Activated naive CD8-positive, alpha-beta T cell (primary cell): ENCODE data around the gene ILF3.

Experiments used
- H3K27ac Mint-ChIP-seq: one replicate; pipeline ENCODE4 v1.8.0; 2021; ENCODE audit warnings: mixed read lengths
- H3K27me3 Mint-ChIP-seq: one replicate; pipeline ENCODE4 v1.8.0; 2021; ENCODE audit warnings: mixed read lengths
- H3K36me3 Mint-ChIP-seq: one replicate; pipeline ENCODE4 v1.8.0; 2021; ENCODE audit warnings: mixed read lengths
- H3K4me1 Mint-ChIP-seq: one replicate; pipeline ENCODE4 v1.8.0; 2021; ENCODE audit warnings: low read depth, mixed read lengths
- H3K4me3 Mint-ChIP-seq: one replicate; pipeline ENCODE4 v1.8.0; 2021; ENCODE audit warnings: mild to moderate bottlenecking, mixed read lengths
- H3K9me3 Mint-ChIP-seq: one replicate; pipeline ENCODE4 v1.8.0; 2021; ENCODE audit warnings: low read depth, mixed read lengths

The ILF3 gene

DNA sequence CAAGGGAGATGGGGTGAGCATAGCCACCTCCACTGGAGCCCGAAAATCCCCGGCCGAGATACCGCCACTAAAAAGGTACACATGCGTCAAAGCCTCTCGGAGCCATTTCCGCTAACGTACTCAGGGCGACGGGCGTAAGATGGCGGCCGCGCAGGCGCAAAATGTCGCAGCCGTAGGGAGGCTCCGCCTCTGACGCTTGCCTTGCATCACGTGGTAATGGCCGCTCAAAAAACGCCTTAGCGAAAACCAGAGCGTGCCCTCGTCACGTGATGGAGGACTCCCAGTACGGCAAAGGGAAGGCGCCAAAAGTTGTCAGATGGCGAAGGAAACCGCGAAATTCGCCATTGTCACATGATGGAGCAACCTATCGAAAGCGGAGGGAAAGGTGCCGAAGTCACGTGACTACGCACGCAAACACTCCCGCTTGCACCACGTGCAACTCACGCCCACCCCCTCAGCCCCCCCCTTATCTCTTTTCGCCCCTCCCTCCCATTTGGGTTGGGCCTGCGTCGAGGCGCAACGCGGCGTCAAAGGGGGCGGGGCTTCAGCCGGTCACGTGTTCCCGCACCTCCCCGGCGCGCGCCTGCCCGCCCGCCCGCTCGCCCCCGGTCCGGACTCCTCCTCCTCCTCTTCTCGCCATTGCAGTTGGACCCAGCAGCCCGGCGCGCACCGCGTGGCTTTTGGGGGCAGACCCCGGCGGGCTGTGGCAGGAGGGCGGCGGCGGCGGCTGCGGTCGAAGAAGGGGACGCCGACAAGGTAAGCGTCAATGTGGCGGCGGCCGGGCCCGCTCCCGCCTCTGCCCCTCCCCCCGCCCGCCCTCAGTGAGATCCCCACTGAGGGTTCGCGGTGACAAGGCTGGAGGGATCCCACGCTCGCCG lies at the start of gene ILF3:
Gene ILF3 (plus strand): TSS at position 615 of the 878 bp plus-strand sequence. CDS start 16,260 bp downstream, outside the sequence.
- Mint-ChIP-seq H3K4me3 (peak within 1 kb of the TSS; percentile 98), H3K36me3 (peaks cover 10% of the 10 kb centered on the region), H3K27ac (peak within 1 kb of the TSS; percentile 97), H3K27me3 (no peaks in the 10 kb centered on the region), H3K9me3 (no peaks in the 10 kb centered on the region), H3K4me1 (peaks cover 39% of the 10 kb centered on the region)

DNA sequence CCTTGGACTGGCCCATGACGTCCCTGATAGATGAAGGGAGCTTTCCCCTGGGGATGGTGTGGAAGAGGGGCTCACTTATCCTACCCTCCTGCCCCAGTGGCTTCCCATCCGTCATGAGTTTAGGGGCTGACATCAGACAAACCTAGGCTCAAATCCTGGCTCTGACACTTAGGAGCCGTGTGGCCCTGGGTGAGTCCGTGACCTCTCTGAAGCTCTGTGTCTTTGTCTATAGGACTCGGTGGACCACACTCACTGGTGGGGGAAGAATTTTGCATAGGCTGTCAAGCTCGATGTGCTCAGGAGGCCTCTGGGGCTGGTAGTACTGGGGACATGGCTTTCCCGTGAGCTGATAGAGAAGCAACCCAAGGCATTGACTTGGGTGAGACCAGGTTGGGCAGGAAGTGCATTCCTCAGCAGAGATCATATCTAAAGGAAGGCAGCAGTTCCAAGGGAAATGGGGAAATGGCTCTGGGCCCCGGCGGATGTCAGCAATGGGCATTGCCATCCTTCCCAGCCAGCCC lies 49.6 kb upstream of the ILF3 start:
- Mint-ChIP-seq H3K4me1 (peaks cover 28% of the 10 kb centered on the region), H3K27ac (peak overlapping the region; percentile 99), H3K36me3 (no peaks in the 10 kb centered on the region), H3K27me3 (no peaks in the 10 kb centered on the region), H3K4me3 (peak overlapping the region; percentile 97), H3K9me3 (no peaks in the 10 kb centered on the region)

DNA sequence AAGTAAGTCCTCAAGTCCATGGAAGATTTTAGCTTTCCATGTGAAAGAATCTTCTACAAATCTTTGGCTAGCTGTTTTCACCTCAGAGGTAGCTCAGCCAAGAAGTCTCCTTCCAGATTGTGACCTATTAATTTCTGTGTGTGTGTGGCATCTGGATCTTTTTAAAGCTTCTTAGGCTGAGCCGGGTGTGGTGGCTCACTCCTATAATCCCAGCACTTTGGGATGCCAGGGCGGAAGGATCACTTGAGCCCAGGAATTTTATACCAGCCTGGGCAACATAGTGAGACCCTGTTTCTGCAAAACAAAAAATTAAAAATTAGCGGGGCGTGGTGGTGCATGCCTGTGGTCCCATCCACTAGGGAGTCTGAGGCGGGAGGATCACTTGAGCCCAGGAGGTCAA lies 42.2 kb upstream of the ILF3 start:
- H3K36me3 Mint-ChIP-seq = no peaks in the 10 kb centered on the region
- no peaks in the 10 kb centered on the region for H3K9me3 Mint-ChIP-seq
- no peaks in the 10 kb centered on the region for H3K27me3 Mint-ChIP-seq
- H3K27ac Mint-ChIP-seq = no peak overlapping the region
- peaks cover 38% of the 10 kb centered on the region for H3K4me1 Mint-ChIP-seq
- H3K4me3 Mint-ChIP-seq = no peak overlapping the region

DNA sequence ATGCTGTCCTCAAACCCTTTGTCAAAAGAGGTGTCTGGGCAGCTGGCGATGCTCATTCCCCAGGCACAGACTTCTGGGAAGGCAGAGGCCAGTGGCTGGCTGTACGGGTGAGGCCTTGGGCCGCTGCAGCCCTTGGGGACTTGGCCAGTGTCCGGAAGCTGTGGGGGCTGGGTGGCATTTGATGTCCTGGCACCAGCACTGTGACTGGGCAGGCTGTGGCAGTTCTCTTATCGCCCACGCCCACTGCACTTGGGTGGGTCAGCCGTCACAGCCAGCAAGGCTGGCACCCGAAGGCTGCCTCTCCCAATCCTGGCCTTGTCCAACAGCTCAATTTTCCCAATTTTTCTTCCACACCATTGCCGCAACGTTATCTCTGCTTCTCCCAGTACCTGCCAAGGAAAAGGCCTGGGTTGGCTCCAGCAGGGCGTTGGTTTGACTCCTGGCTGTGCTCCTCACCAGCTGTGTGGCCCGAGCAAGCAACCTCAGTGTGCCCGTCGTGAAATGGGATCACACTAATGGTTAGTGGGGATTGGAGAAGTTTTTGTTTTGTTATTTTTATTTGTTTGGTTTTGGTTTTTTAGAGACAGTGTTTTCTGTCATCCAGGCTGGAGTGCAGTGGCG lies 41.5 kb upstream of the ILF3 start:
- peaks cover under 1% of the 10 kb centered on the region for H3K36me3 Mint-ChIP-seq
- peak overlapping the region; percentile 41 for H3K27ac Mint-ChIP-seq
- no peaks in the 10 kb centered on the region for H3K27me3 Mint-ChIP-seq

DNA sequence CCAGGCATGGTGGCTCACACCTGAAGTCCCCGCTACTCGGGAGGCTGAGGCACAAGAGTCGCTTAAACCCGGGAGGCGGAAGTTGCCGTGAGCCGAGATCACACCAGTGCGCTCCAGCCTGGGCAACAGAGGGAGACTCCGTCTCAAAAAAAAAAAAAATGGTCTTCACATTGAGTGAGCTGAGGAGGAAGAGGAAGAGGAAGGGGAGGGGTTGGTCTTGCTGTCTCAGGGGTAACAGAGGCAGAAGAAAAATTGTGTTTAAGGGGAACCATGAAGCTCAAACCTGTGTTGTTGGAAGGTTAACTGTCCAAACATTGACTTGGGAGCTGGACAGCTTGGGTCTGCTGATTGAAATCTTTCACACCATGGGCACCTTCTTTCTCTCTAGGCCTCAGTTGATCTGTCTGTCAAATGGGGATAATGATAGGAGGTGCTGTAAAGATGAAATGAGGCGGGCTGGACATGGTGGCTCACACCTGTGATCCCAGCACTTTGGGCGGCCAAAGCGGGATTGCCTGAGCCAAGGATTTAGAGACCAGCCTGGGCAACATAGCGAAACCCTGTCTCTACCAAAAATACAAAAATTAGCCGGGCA lies 38.6 kb upstream of the ILF3 start:
- Mint-ChIP-seq H3K27ac (peak overlapping the region; percentile 70), H3K9me3 (no peaks in the 10 kb centered on the region), H3K4me1 (peaks cover 48% of the 10 kb centered on the region), H3K27me3 (no peaks in the 10 kb centered on the region), H3K4me3 (no peak overlapping the region), H3K36me3 (peaks cover 3% of the 10 kb centered on the region)

More for the DNA sequence above, 41.5 kb upstream of the ILF3 start:
- H3K4me1 Mint-ChIP-seq = peaks cover 39% of the 10 kb centered on the region
- no peaks in the 10 kb centered on the region for H3K9me3 Mint-ChIP-seq
- H3K4me3 Mint-ChIP-seq = no peak overlapping the region

DNA sequence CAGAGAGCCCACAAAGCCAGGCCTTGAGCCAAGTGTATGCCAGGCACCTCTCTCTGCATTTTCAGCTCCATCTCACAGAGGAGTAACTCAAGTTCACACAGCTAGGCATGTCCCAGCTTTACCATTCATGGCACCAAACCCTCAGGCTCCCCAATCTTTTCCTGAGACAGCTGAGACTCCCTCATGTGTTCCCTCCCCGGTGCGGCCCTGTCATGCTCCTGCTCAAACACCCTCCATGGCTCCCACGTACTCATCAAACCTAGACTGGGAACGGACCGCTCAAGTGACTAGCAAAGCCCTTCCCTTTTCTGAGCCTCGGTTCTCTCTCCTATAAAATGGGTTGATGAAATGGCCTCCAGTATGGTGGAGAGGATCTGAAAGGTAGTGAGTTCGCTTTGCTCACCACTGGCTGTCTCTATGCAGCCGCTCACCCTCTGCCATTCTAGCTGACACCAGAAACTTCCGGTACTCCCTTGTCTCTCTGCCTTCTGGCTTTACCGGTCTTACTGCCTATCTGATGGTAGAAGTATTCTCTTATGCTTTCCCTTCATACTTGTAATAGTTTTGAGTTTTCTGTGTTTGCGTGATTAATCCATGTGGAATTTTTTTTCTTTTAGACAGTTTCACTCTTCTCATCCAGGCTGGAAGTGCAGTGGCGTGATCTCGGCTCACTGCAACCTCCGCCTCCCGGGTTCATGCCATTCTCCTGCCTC lies 36.6 kb upstream of the ILF3 start:
- H3K4me1 Mint-ChIP-seq = peaks cover 53% of the 10 kb centered on the region
- H3K27me3 Mint-ChIP-seq = no peaks in the 10 kb centered on the region
- peaks cover 3% of the 10 kb centered on the region for H3K36me3 Mint-ChIP-seq
- H3K4me3 Mint-ChIP-seq = no peak overlapping the region
- H3K27ac Mint-ChIP-seq = peak overlapping the region; percentile 79
- no peaks in the 10 kb centered on the region for H3K9me3 Mint-ChIP-seq

DNA sequence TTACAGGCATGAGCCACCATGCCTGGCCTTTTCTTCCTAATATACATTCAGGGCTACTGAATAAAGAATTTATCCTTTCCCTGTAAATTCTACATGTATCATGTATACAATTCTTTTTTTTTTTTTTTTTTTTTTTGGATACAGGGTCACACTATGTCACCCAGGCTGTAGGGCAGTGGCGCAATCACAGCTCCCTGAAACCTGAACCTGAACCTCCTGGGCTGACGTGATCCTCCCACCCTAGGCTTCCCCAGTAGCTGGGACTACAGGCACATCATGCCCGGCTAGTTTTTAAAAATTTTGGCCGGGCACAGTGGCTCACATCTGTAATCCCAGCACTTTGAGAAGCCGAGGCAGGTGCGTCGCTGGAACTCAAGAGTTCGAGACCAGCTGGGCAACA lies 35.3 kb upstream of the ILF3 start:
- Mint-ChIP-seq H3K4me3 (no peak overlapping the region), H3K4me1 (peaks cover 51% of the 10 kb centered on the region), H3K27me3 (no peaks in the 10 kb centered on the region), H3K36me3 (peaks cover 3% of the 10 kb centered on the region), H3K27ac (no peak overlapping the region), H3K9me3 (no peaks in the 10 kb centered on the region)

DNA sequence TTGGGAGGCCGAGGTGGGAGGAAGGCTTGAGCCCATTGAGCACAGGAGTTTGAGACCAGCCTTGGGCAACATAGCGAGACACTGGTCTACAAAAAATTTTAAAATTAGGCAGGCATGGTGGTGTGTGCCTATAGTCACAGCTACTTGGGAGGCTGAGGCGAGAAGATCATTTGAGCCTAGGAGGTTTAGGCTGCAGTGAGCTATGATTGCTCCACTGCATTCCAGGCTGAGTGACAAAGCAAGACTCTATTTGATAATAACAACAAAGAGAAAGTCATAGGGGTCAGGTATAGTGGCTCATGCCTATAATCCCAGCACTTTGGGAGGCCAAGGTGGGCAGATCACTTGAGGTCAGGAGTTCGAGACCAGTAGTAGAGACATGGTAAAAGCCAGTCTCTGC lies 33.4 kb upstream of the ILF3 start:
- Mint-ChIP-seq H3K27ac (peak overlapping the region; percentile 81), H3K9me3 (no peaks in the 10 kb centered on the region), H3K27me3 (no peaks in the 10 kb centered on the region), H3K36me3 (peaks cover 3% of the 10 kb centered on the region), H3K4me3 (no peak overlapping the region), H3K4me1 (peaks cover 54% of the 10 kb centered on the region)

DNA sequence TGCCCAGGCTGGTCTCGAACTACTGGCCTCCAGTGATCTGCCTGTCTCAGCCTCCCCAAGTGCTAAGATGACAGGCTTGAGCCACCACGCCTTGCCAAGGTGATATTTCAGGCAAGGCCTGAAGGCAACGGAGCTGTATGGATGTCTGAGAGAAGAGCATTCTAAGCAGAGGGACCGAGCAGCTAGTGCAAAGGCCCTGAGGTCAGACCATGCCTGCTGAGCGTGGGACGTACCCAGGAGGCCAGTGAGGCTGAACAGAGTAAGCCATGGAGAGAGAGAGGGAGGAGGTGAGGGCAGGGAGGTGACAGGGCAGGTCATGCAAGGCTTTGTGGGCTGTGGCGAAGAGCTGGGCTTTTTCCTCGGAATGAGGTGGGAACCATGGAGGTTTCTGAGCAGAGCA lies 32.2 kb upstream of the ILF3 start:
- Mint-ChIP-seq H3K27ac (peak overlapping the region; percentile 84), H3K9me3 (no peaks in the 10 kb centered on the region), H3K4me3 (no peak overlapping the region), H3K36me3 (peaks cover 3% of the 10 kb centered on the region), H3K27me3 (no peaks in the 10 kb centered on the region), H3K4me1 (peaks cover 53% of the 10 kb centered on the region)

DNA sequence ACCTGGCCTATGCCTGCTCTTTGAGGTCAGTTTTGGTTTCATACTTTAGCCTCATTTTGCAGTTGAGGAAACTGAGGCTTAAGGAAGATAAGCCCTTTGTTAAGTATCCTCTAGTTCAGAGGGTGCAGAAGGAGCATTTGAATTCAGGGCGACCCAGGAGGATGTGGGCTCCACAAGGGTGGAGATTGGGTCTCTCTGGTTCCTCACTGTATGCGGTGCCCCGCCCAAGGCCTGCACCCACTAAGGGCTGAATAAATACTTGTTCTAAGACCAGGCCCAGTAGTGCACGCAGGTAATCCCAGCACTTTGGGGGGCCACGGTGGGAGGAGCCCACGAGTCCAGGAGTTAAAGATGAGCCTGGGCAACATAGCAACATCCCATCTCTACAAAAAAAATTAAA lies 29.6 kb upstream of the ILF3 start:
- Mint-ChIP-seq H3K27me3 (no peaks in the 10 kb centered on the region), H3K9me3 (no peaks in the 10 kb centered on the region), H3K36me3 (no peaks in the 10 kb centered on the region), H3K27ac (peak overlapping the region; percentile 64), H3K4me3 (peak overlapping the region; percentile 23), H3K4me1 (peaks cover 46% of the 10 kb centered on the region)

DNA sequence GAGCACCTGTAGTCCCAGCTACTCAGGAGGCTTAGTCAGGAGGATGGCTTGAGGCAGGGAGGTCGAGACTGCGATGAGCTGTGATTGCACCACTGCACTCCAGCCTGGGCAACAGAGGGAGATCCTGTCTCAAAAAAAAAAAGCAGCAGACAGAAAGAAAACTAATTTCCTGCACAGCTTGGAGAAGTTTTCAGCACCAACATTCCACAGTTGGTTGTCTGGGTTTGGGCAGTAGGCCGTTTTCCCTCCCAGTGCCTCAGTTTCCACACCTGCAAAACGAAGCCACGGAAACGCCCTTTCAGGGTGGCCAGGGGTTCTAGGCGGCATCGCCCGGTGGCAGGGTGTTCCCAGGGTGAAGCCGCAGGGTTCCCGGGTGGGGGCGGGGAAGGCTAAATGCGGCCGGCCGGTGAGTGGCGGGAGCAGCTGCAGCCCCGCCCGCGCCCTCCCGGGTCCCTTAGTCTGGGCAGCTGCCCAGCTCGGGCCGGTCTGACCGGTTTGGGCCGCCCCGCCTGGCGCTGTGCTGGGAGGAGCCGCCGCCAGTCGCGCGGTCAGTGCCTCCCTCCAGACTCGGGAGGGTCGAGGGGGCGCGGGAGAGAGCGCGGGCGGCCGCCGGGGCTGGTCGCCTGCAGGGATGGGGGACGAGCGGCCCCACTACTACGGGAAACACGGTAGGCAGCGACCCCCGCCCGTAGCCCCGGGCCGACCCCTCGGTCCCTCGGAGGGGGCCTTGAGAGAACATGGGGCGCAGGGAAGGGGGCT lies 29.0 kb upstream of the ILF3 start, which contains the start of gene SLC44A2:
Gene SLC44A2 (plus strand): TSS at position 551 of the 759 bp plus-strand sequence. CDS start 81 bp downstream, at position 632.
- Mint-ChIP-seq H3K36me3 (no peaks in the 10 kb centered on the region), H3K9me3 (no peaks in the 10 kb centered on the region), H3K27ac (peak within 1 kb of the TSS; percentile 64), H3K4me3 (peak within 1 kb of the TSS; percentile 23), H3K4me1 (peaks cover 41% of the 10 kb centered on the region), H3K27me3 (no peaks in the 10 kb centered on the region)

DNA sequence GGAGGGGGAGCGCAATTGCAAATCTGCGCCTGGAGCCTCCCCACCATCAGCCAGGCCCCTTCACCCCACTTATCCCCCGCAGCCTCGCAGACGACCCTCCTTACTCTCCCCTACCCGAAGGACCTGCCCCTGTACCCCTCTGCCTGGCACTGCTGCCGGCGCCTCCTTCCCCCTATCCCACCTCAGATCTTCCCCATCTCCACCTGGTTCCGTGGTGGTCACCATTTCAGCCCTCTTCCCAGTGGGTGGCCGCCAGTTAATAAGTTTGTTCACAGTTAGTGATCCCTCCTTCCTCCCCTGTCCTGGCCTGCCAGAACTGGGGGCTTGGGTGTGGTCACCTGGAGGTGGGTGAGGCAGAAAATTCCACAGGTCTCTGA lies 28.4 kb upstream of the ILF3 start:
- peaks cover 35% of the 10 kb centered on the region for H3K4me1 Mint-ChIP-seq
- H3K36me3 Mint-ChIP-seq = no peaks in the 10 kb centered on the region
- H3K4me3 Mint-ChIP-seq = no peak overlapping the region
- H3K9me3 Mint-ChIP-seq = no peaks in the 10 kb centered on the region
- peak overlapping the region; percentile 61 for H3K27ac Mint-ChIP-seq
- H3K27me3 Mint-ChIP-seq = no peaks in the 10 kb centered on the region

DNA sequence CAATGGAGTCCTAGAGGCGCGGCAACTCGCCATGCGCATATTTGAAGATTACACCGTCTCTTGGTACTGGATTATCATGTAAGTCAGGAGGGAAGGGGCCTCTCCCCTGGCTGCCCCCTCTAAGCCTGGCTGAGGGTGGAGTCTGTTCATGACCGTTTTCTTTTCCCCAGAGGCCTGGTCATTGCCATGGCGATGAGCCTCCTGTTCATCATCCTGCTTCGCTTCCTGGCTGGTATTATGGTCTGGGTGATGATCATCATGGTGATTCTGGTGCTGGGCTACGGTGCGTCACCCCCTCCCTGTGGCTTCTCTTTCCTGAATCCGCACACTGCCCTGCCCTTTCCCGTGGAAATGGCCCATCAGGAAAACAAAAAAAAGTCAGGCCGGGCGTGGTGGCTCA lies 22.3 kb upstream of the ILF3 start:
- H3K4me3 Mint-ChIP-seq = no peak overlapping the region
- H3K4me1 Mint-ChIP-seq = peaks cover 2% of the 10 kb centered on the region

DNA sequence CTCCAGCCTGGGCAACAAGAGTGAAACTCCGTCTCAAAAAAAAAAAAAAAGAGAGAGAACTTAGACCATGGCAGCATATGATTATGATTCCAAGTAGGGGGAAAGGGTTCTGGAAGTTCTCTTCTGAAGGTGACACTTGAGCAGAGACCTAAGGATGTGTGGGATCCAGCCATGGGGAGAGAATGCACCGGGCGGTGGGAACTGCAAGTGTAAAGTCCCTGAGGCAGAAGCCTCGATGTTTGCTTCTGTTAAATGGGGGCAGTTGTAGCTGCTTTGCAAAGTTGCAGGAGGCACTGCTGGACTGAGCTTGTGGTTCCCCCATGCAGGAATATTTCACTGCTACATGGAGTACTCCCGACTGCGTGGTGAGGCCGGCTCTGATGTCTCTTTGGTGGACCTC lies 19.7 kb upstream of the ILF3 start:
- Mint-ChIP-seq H3K27ac (no peak overlapping the region), H3K27me3 (no peaks in the 10 kb centered on the region), H3K9me3 (no peaks in the 10 kb centered on the region), H3K4me1 (peaks cover 10% of the 10 kb centered on the region), H3K4me3 (no peak overlapping the region), H3K36me3 (peaks cover 3% of the 10 kb centered on the region)

More for the DNA sequence above, 22.3 kb upstream of the ILF3 start:
- H3K9me3 Mint-ChIP-seq = no peaks in the 10 kb centered on the region
- no peaks in the 10 kb centered on the region for H3K36me3 Mint-ChIP-seq
- H3K27me3 Mint-ChIP-seq = no peaks in the 10 kb centered on the region
- H3K27ac Mint-ChIP-seq = no peak overlapping the region
